Endodermal cell (in vitro differentiated cells): ENCODE results near the gene BSG. TPM values are rescaled to one million over a fixed set of nuclear protein-coding genes. Genes with fewer than 3 reads are reported as not detected.

Experiments used
- DNase-seq: peaks from one replicate; pipeline ENCODE4 v3.0.0-alpha.2; 2017
- H3K27ac ChIP-seq: 2 replicates; pipeline ENCODE4 v1.5.1; 2013; ENCODE audit warnings: mild to moderate bottlenecking, low read depth, low read length, moderate library complexity
- H3K27me3 ChIP-seq: 2 replicates; pipeline ENCODE4 v1.6.1; 2013; ENCODE audit warnings: mild to moderate bottlenecking, low read length, moderate library complexity; ENCODE audit not compliant: insufficient read depth, control insufficient read depth, poor library complexity, severe bottlenecking
- H3K36me3 ChIP-seq: 2 replicates; pipeline ENCODE4 v1.7.0; 2013; ENCODE audit warnings: mild to moderate bottlenecking, low read length, moderate library complexity; ENCODE audit not compliant: control insufficient read depth, insufficient read depth
- H3K4me1 ChIP-seq: one replicate; pipeline ENCODE4 v1.7.0; 2013; ENCODE audit warnings: low read length; ENCODE audit not compliant: control insufficient read depth, insufficient read depth
- H3K4me3 ChIP-seq: 2 replicates; pipeline ENCODE4 v1.5.1; 2013; ENCODE audit warnings: mild to moderate bottlenecking, low read length, moderate library complexity
- H3K9ac ChIP-seq: 2 replicates; pipeline ENCODE4 v1.6.1; 2013; ENCODE audit warnings: mild to moderate bottlenecking, low read length, moderate library complexity; ENCODE audit not compliant: poor library complexity, severe bottlenecking; ENCODE audit errors: extremely low read depth
- H3K9me3 ChIP-seq: 2 replicates; pipeline ENCODE4 v1.6.1; 2013; ENCODE audit warnings: mild to moderate bottlenecking, low read length, moderate library complexity; ENCODE audit not compliant: control insufficient read depth
- H3K27ac Mint-ChIP-seq: 2 replicates; pipeline ENCODE4 v1.8.0; 2020; ENCODE audit warnings: mixed read lengths
- H3K27me3 Mint-ChIP-seq: 2 replicates; pipeline ENCODE4 v1.8.0; 2021; ENCODE audit warnings: mild to moderate bottlenecking, mixed read lengths; ENCODE audit not compliant: insufficient read depth
- H3K36me3 Mint-ChIP-seq: 2 replicates; pipeline ENCODE4 v1.8.0; 2020; ENCODE audit warnings: low read depth, mixed read lengths
- H3K4me1 Mint-ChIP-seq: 2 replicates; pipeline ENCODE4 v1.8.0; 2020; ENCODE audit warnings: mixed read lengths
- H3K4me3 Mint-ChIP-seq: 2 replicates; pipeline ENCODE4 v1.8.0; 2020; ENCODE audit warnings: mild to moderate bottlenecking, moderate library complexity, mixed read lengths
- H3K9me3 Mint-ChIP-seq: 2 replicates; pipeline ENCODE4 v1.8.0; 2020; ENCODE audit warnings: mild to moderate bottlenecking, mixed read lengths
- CTCF ChIP-seq: fragments of 200-600 bp; sonication (generic); conservative IDR thresholded peaks from 2 replicates; pipeline ENCODE4 v1.5.0; 2021; ENCODE audit warnings: antibody characterized with exemption, mild to moderate bottlenecking
- WGBS, 2 experiments: methylation state at CpG; one replicate each; pipeline versions ENCODE4 v1.1.5 to v1.1.7; 2013; ENCODE audit warnings: missing lambda C conversion rate in 2 of 2, mixed read lengths in 1 of 2; ENCODE audit not compliant: insufficient coverage in 1 of 2, insufficient read length in 1 of 2; 5-methylcytosine and 5-hydroxymethylcytosine counted together
- total RNA-seq, 2 donors: library from RNA; stranded (reverse); fragmentation: NEBNext Ultra II Directional in 1 of 2; extraction: Animal tissue kit (Norgen Biotek cat#: 25700) in 1 of 2; gene quantifications; 2 replicates in 1 of 2; 3 replicates in 1 of 2; pipeline ENCODE4 v1.2.1, GENCODE V29; 2021

Gene BSG
- total RNA-seq, 2 donors from 2014 or later = 808 to 833 TPM

- Histone ChIP-seq H3K27me3 (peaks cover 58% of the 10 kb centered on the region), H3K4me3 (no peak within 1 kb of the TSS), H3K36me3 (no peaks in the 10 kb centered on the region), H3K9me3 (no peaks in the 10 kb centered on the region), H3K9ac (no peak within 1 kb of the TSS), H3K4me1 (no peaks in the 10 kb centered on the region), H3K27ac (no peak within 1 kb of the TSS)
- peak within 1 kb of the TSS; percentile 33 for H3K4me3 Mint-ChIP-seq
- H3K9me3 Mint-ChIP-seq = no peaks in the 10 kb centered on the region
- no peaks in the 10 kb centered on the region for H3K36me3 Mint-ChIP-seq
- WGBS, 2 experiments = 0% methylated on average over 5 to 92 of the region's 132 CpGs
- no peak for TF ChIP-seq CTCF
- no peaks in the 10 kb centered on the region for H3K4me1 Mint-ChIP-seq
- DNase-seq = no peak
- H3K27me3 Mint-ChIP-seq = peaks cover 48% of the 10 kb centered on the region
- H3K27ac Mint-ChIP-seq = no peak within 1 kb of the TSS
These were observed 17.4 kb downstream of the BSG start, which contains the start of gene HCN2 for GRCh38 chr19:589693-590395. Gene HCN2, plus strand, starts transcription at chr19:589881. Its CDS starts 65 bp downstream, at chr19:589946.

- H3K9me3 ChIP-seq = no peaks in the 10 kb centered on the region
- H3K4me3 ChIP-seq = no peak overlapping the region
- DNase-seq = peak; percentile 74
- Mint-ChIP-seq H3K4me1 (no peaks in the 10 kb centered on the region), H3K4me3 (no peak overlapping the region), H3K36me3 (no peaks in the 10 kb centered on the region), H3K27ac (no peak overlapping the region), H3K27me3 (peaks cover 49% of the 10 kb centered on the region), H3K9me3 (no peaks in the 10 kb centered on the region)
- no peak overlapping the region for H3K27ac ChIP-seq
- H3K4me1 ChIP-seq = no peaks in the 10 kb centered on the region
- no peak overlapping the region for H3K9ac ChIP-seq
- H3K36me3 ChIP-seq = no peaks in the 10 kb centered on the region
- TF ChIP-seq CTCF = no peak
- H3K27me3 ChIP-seq = peaks cover 58% of the 10 kb centered on the region
- 1 to 3% methylated on average over 12 to 50 of the region's 50 CpGs for WGBS, 2 experiments
These were observed 18.0 kb downstream of the BSG start for GRCh38 chr19:590396-590745.

- 14 to 20% methylated on average over 1 to 41 of the region's 41 CpGs for whole genome bisulfite sequencing, 2 experiments
- H3K4me1 Mint-ChIP-seq = no peaks in the 10 kb centered on the region
- TF ChIP-seq CTCF = no peak
- no peak overlapping the region for H3K27ac Mint-ChIP-seq
- no peak overlapping the region for H3K9ac ChIP-seq
- peaks cover 51% of the 10 kb centered on the region for H3K27me3 Mint-ChIP-seq
- H3K9me3 Mint-ChIP-seq = no peaks in the 10 kb centered on the region
- H3K4me3 ChIP-seq = no peak overlapping the region
- no peaks in the 10 kb centered on the region for H3K36me3 Mint-ChIP-seq
- H3K27ac ChIP-seq = no peak overlapping the region
- DNase-seq = no peak
- H3K27me3 ChIP-seq = peaks cover 58% of the 10 kb centered on the region
- H3K9me3 ChIP-seq = no peaks in the 10 kb centered on the region
- no peaks in the 10 kb centered on the region for H3K36me3 ChIP-seq
- H3K4me1 ChIP-seq = no peaks in the 10 kb centered on the region
- H3K4me3 Mint-ChIP-seq = no peak overlapping the region
These were observed 18.3 kb downstream of the BSG start for GRCh38 chr19:590750-591098.
